HCT116 (cell line): Measurements from ENCODE around the gene PRICKLE2.

ENCODE experiments used
- ELF1 ChIP-seq: IDR thresholded peaks from 2 replicates; pipeline ENCODE4 v1.6.1; 2012; ENCODE audit warnings: low read depth, borderline replicate concordance
- EZH2 ChIP-seq: fragments of 200-600 bp; sonication (generic); IDR thresholded peaks from 2 replicates; pipeline ENCODE4 v1.6.1; 2017; ENCODE audit warnings: antibody characterized with exemption, mixed run types
- EZH2phosphoT487 ChIP-seq: fragments of 200-600 bp; IDR thresholded peaks from 2 replicates; pipeline ENCODE4 v1.6.1; 2018; ENCODE audit warnings: antibody characterized with exemption, borderline replicate concordance
- FOSL1 ChIP-seq: IDR thresholded peaks from 2 replicates; pipeline ENCODE4 v1.6.1; 2012; ENCODE audit warnings: low read depth
- POLR2A ChIP-seq: IDR thresholded peaks from 2 replicates; pipeline ENCODE4 v1.7.0; 2011; ENCODE audit warnings: borderline replicate concordance; ENCODE audit not compliant: insufficient read depth, insufficient read length; ENCODE audit errors: extremely low read depth
- POLR2AphosphoS5 ChIP-seq: IDR thresholded peaks from 2 replicates; pipeline ENCODE4 v1.6.1; 2011; ENCODE audit warnings: mild to moderate bottlenecking, low read depth, low read length, moderate library complexity
- RAD21 ChIP-seq: IDR thresholded peaks from 2 replicates; pipeline ENCODE4 v1.6.1; 2012; ENCODE audit warnings: low read depth, mild to moderate bottlenecking
- SIN3A ChIP-seq: IDR thresholded peaks from 2 replicates; pipeline ENCODE4 v1.6.1; 2012; ENCODE audit warnings: low read depth
- SRF ChIP-seq: IDR thresholded peaks from 2 replicates; pipeline ENCODE4 v1.6.1; 2012; ENCODE audit warnings: low read depth
- TCF7L2 ChIP-seq: IDR thresholded peaks from 2 replicates; pipeline ENCODE4 v1.7.0; 2011; ENCODE audit warnings: borderline replicate concordance, inconsistent platforms; ENCODE audit not compliant: insufficient read depth, insufficient read length; ENCODE audit errors: extremely low read depth
- YY1 ChIP-seq: IDR thresholded peaks from 2 replicates; pipeline ENCODE4 v1.6.1; 2011; ENCODE audit warnings: low read length, low read depth, moderate library complexity, mild to moderate bottlenecking; ENCODE audit not compliant: insufficient replicate concordance; ENCODE audit errors: extremely low read depth
- ZNF274 ChIP-seq: fragments of 200-500 bp; sonication (Bioruptor generic); IDR thresholded peaks from 2 replicates; pipeline ENCODE4 v1.6.1; 2014; ENCODE audit warnings: mild to moderate bottlenecking, low read depth, low read length, inconsistent platforms
- TF ChIP-seq, protein P1 (sequence below), 3 experiments: fragments of 200-600 bp in 1 of 3; sonication (generic) in 1 of 3; IDR thresholded peaks in 2 of 3; conservative IDR thresholded peaks in 1 of 3; 2 replicates each; pipeline ENCODE4 v1.5.1; 2012 to 2017; ENCODE audit warnings: low read depth in 2 of 3, low read length in 2 of 3, antibody characterized with exemption in 1 of 3, borderline replicate concordance in 1 of 3, control low read depth in 1 of 3, mild to moderate bottlenecking in 1 of 3, mixed read lengths in 1 of 3, mixed run types in 1 of 3, moderate library complexity in 1 of 3; ENCODE audit not compliant: insufficient read depth in 1 of 3
- TF ChIP-seq, protein P2 (sequence below): IDR thresholded peaks from 2 replicates; pipeline ENCODE4 v1.6.1; 2012

DNA sequence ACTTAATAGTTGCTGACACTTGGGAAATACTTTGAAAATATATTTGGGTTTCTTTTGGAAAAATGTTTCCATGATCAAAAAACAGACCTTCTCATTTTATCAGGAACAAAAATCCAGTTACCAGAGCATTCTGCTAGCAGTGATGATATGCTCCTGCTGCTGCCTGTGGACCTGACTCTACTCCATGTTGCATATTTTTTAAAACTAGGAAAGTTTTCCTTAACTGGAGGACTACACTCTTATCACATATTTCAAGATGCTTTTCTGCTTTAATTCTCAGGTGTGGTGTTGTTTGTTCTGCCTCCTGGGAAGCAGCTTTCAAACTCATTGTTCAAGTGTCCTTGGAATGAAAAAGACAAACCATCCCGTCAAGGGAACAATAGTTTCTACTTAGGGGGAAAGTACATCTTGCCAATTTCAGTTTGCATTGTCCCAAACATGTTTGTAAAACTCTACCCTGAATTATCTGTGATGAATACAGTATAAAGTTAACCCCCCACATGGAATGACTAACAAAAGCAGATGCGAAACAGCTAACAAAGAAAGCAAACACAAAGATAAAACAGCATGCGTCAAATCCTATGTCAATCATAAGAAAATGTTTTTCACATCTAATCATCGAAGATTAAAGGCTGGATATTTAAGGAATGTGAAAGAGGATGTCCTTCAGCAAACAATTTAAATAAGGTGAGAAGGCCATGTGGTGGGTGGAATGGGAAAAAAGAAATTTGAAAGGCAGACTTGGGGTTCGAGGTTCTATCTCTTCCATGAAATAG is 161.9 kb downstream of the PRICKLE2 start:
- TF ChIP-seq EZH2phosphoT487 (no peak), EZH2 (no peak), SIN3A (no peak), TCF7L2 (no peak), ZNF274 (no peak), YY1 (no peak), POLR2A (no peak), POLR2AphosphoS5 (no peak), SRF (no peak), FOSL1 (no peak), ELF1 (no peak), RAD21 (no peak)
- TF ChIP-seq, protein P1, sequence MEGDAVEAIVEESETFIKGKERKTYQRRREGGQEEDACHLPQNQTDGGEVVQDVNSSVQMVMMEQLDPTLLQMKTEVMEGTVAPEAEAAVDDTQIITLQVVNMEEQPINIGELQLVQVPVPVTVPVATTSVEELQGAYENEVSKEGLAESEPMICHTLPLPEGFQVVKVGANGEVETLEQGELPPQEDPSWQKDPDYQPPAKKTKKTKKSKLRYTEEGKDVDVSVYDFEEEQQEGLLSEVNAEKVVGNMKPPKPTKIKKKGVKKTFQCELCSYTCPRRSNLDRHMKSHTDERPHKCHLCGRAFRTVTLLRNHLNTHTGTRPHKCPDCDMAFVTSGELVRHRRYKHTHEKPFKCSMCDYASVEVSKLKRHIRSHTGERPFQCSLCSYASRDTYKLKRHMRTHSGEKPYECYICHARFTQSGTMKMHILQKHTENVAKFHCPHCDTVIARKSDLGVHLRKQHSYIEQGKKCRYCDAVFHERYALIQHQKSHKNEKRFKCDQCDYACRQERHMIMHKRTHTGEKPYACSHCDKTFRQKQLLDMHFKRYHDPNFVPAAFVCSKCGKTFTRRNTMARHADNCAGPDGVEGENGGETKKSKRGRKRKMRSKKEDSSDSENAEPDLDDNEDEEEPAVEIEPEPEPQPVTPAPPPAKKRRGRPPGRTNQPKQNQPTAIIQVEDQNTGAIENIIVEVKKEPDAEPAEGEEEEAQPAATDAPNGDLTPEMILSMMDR (IDR thresholded peaks at IDR 0.05 in 2 of 3, conservative IDR thresholded peaks at IDR 0.05 in 1 of 3; ENCODE audit: borderline replicate concordance in 1 of 3, insufficient read depth in 1 of 3, low read depth in 2 of 3, low read length in 2 of 3) = no peak
- TF ChIP-seq, protein P2, sequence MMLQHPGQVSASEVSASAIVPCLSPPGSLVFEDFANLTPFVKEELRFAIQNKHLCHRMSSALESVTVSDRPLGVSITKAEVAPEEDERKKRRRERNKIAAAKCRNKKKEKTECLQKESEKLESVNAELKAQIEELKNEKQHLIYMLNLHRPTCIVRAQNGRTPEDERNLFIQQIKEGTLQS = no peak
